GM18499 (cell line): ENCODE measurements around the gene SKIL.

Experiments
- ATAC-seq: cut with Tn5 transposase; IDR thresholded peaks from one replicate; pipeline ENCODE4 v1.9.1; 2021; ENCODE audit warnings: moderate number of reproducible peaks; ENCODE audit not compliant: insufficient read depth, unreplicated experiment

Gene SKIL

DNA sequence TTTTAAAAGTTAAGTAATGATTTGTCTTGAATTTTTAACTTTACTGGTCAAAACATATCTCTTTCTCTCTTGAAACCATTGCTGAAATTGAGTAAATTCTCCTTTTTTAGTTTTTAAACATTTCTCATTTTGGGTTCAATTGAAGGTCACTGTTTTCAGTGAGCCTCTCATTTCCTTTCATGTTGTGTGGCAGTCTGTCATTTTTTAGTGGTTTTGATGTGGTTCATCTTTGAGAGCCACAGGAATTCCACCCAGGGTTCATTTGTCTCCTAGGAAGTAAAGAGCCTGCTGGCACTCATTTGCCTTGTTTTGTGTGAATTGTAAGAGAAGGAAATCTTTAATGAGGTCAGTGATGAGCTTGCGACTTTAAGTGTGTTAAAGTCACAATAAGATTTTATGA, 71.5 kb downstream of the SKIL start:
- peak; percentile 53 for ATAC-seq

DNA sequence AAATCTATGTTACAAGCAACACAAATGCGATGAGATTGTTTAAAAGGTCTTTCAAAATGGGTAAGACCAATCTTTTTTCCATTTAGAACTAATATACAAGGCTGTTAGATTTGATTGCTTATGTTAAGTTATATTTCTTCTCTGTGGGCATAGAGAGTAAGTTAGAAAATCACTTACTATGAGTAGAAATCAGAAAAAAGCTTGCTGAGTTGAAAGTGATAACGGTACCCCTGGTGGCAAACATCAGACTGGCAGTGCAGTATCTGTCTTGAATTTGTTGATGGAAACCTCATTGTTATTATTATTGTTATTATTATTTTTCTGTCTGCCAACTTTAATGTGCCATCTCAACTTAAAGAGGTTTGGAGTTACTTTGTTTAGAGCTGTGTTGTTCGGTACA, 73.5 kb downstream of the SKIL start:
- no peak for ATAC-seq

DNA sequence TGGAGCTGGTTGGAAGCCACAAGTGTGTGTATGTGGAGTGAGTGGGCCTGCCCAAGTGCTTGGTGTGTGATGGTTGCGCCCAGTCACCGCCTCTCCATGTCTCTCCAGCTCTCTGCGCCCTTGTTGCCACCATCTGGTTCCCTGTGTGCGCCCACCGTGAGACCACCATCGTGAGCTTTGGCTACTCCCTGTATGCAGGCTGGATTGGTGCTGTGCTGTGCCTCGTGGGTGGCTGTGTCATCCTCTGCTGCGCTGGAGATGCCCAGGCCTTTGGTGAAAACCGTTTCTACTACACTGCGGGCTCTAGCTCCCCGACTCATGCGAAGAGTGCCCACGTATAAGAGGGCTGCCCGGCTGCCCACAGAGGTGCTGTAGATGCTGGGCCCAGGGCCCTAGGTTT, 74.9 kb downstream of the SKIL start:
- no peak for ATAC-seq

DNA sequence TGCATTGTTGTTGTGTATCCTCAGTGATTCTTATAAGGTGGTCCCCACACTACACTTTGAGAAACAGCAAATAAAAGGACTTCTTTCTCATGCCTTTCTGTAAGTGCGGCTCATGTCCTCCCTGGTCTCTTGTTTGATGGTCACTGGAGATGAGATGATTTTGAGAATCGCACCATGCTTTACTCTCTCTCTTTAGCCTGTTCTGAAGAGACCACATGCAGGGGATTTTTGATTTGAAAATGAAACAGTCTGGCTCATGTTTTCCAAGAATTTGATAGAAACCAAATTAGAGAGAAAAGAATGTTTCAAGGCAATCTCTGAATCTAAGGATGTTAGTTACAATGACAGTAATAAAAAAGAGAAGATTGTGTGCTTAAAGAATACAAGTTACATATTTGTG, 79.2 kb downstream of the SKIL start:
- ATAC-seq: no peak

DNA sequence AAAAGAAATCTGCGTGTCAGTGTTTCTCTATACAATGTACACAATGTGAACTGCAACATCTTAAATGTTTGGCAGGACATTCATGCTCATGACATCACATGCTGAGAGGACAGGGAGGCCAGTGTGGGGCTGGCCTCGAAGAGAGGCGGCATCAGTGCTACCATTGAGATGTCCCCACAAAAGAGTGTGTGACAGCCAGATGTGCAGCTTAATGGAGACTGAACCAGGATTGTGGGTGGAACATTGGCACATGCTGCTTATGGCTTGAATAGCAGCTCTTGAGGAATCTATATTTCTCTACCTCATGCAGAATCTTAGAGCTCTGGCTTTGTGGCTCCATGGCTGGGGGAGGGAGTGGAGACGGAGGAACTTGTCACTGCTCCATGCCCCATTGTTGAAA, 79.7 kb downstream of the SKIL start:
- no peak for ATAC-seq

DNA sequence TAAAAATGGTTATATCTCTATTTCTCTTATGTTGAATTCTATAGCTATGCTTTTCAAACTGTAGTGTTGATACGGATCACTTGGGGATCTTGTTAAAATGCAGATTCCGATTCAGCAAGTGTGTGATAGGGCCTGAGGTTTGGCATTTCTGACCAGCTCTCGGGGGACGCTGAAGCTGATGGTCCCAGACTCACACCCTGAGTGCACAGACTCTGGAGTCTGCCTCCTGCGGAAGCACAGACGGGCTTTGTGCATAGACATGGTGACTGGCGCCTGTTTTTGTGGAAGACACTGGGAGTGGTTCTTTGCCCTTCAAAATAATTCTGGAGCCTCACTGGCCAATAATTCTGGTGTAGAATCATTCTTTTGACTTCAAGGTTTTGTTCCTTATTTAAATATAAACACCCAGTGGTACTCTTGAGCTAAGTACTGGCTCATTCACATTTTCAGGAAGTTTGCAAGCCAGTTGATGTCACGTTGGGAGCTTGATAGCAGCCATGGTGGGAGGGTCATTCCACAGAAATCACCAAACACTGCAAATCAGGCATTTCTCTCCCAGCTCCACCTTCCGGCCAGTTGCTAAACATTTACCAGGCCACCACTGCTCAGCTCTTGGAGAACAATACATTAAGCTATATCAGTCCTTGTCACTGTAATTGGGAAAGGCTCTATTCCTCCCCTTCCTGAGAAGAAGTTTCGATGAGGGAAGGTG, 80.3 kb downstream of the SKIL start:
- ATAC-seq: no peak

DNA sequence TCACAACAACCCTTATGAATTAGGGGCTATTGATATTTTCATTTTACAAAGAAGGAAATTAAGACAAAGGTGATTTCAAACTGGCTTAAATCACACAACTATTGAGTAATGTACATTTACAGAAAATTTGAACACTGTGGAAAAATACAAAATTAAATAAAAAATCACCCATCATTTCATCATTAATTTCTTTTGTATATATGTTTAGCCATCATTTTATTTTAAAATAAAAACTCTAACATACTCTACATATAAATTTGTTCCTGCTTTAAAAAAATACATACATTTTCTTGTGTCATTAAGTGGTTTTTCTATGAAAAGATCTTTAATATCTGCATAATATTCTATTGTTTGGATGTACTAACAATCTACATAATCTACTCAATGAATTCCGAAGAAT, 81.3 kb downstream of the SKIL start:
- no peak for ATAC-seq

DNA sequence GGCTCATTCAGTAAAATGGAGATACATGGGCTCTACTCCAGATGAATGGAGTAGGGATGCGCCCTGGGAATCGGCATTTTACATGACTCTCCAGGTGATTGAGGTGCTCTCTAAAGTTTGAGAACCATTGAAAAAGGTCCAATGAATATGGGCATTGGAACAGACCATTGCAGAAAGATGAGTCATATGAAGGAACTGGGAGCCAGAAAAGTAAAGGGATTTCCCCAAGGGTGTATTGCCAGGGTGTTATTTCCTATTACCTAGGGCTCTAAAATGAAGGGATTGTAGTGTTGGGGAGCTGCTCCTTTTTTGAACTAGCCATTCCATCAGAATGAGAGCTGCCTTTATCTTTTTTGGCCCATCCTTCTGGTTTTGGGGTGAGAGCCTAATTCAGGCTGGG, 82.8 kb downstream of the SKIL start:
- no peak for ATAC-seq

DNA sequence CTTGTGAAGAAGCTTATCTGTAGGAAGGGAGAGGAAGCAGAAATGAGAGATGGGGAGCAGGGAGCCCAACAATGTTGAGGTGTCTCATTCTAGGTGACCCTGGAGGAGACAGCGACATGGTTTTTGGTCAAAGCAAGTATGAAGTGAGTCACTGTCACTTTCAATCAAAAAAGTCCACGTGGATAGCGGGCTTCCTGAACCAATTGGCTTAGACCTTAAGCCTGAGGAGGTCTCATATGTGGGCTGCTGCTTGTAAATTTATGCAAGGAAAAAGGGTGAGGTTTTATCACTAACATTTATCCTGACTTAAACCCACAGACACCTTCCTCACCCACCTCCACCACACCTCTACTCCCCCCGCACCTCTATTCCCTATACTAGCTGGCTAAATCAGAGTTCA, 83.9 kb downstream of the SKIL start:
- no peak for ATAC-seq

DNA sequence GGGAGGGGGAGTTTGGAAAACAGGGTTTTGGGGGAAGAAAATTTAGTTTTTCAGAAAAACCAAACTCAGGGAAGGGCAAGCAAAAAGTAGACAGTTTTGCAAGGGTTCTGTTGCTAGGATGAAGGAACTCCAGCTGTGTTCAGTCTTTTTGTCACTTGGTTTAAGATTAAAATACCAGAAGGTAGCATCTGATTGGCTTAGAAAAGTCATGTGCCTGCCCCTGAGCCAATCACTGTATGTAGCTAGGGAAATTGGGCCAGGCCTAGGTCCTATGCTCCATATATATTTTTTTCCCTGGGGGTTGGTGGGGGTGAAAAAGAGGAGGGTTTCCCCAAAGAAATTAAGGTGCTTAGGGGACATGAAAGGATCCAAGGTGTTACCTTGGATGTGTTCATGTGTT, 85.4 kb downstream of the SKIL start:
- ATAC-seq: no peak

DNA sequence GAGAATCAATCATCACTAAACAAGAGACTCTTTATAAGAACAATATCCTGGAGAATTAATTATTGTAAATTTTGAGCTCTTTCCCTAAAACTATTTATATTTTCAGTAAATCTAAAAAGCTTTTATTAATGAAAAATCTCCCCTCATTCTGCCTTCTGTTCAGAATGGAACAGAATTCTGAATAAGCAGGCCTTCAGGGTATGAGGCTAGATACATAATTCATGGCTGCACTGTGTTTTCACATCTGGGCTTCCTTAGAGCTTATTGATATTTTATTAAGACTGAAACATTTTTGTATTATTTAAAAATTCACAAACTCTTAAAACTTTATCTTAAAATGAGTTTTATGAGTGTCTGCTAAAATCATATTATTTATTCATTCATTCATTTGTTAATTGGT, 85.9 kb downstream of the SKIL start:
- ATAC-seq: no peak
